Astrocyte (in vitro differentiated cells and primary cell): ENCODE measurements around the gene SF1. TPM values are rescaled to one million over a fixed set of nuclear protein-coding genes. Genes with fewer than 3 reads are reported as not detected.

ENCODE experiments used
- DNase-seq: peaks from one replicate; pipeline ENCODE4 v3.0.0-alpha.2; 2010; ENCODE audit warnings: low read depth
- FAIRE-seq: peaks from 2 replicates; lab custom pipeline; 2011; peaks lifted over from hg19 to GRCh38; lab: Jason Lieb, UNC
- H2AFZ ChIP-seq: 2 replicates; pipeline ENCODE4 v1.6.0; 2012; ENCODE audit warnings: low read depth, low read length, inconsistent platforms
- H3K27ac ChIP-seq: 2 replicates; pipeline ENCODE4 v1.5.1; 2011; ENCODE audit warnings: low read depth, low read length, inconsistent platforms
- H3K27me3 ChIP-seq: 2 replicates; pipeline ENCODE4 v1.6.0; 2011; ENCODE audit warnings: low read length, inconsistent platforms; ENCODE audit not compliant: insufficient read depth
- H3K36me3 ChIP-seq: 2 replicates; pipeline ENCODE4 v1.5.1; 2011; ENCODE audit warnings: low read length, inconsistent platforms; ENCODE audit not compliant: insufficient read depth
- H3K4me1 ChIP-seq: 2 replicates; pipeline ENCODE4 v1.5.1; 2011; ENCODE audit warnings: low read length, inconsistent platforms; ENCODE audit not compliant: insufficient read depth
- H3K4me2 ChIP-seq: 2 replicates; pipeline ENCODE4 v1.6.0; 2012; ENCODE audit warnings: low read length, inconsistent platforms
- H3K4me3 ChIP-seq: 2 replicates; pipeline ENCODE4 v1.5.1; 2011; ENCODE audit warnings: low read depth, mild to moderate bottlenecking, low read length, inconsistent platforms; ENCODE audit not compliant: insufficient read depth
- H3K79me2 ChIP-seq: 2 replicates; pipeline ENCODE4 v1.6.0; 2012; ENCODE audit warnings: mild to moderate bottlenecking, low read length, inconsistent platforms; ENCODE audit not compliant: insufficient read depth
- H3K9ac ChIP-seq: 2 replicates; pipeline ENCODE4 v1.6.0; 2012; ENCODE audit warnings: mild to moderate bottlenecking, low read length, inconsistent platforms
- H3K9me3 ChIP-seq: 2 replicates; pipeline ENCODE4 v1.5.1; 2012; ENCODE audit warnings: low read depth, mild to moderate bottlenecking, low read length, inconsistent platforms; ENCODE audit not compliant: insufficient read depth
- H4K20me1 ChIP-seq: 2 replicates; pipeline ENCODE4 v1.6.0; 2012; ENCODE audit warnings: low read length, inconsistent platforms; ENCODE audit not compliant: insufficient read depth
- H3K27ac Mint-ChIP-seq: one replicate; pipeline ENCODE4 v1.8.0; 2021; ENCODE audit warnings: mild to moderate bottlenecking, mixed read lengths; ENCODE audit not compliant: unreplicated experiment
- H3K27me3 Mint-ChIP-seq: one replicate; pipeline ENCODE4 v1.8.0; 2021; ENCODE audit warnings: low read depth, mixed read lengths; ENCODE audit not compliant: unreplicated experiment
- H3K36me3 Mint-ChIP-seq: one replicate; pipeline ENCODE4 v1.8.0; 2021; ENCODE audit warnings: low read depth, mixed read lengths; ENCODE audit not compliant: unreplicated experiment
- H3K4me1 Mint-ChIP-seq: one replicate; pipeline ENCODE4 v1.8.0; 2021; ENCODE audit warnings: low read depth, mixed read lengths; ENCODE audit not compliant: unreplicated experiment
- H3K4me3 Mint-ChIP-seq: one replicate; pipeline ENCODE4 v1.8.0; 2021; ENCODE audit warnings: mild to moderate bottlenecking, moderate library complexity, mixed read lengths; ENCODE audit not compliant: unreplicated experiment
- H3K9me3 Mint-ChIP-seq: one replicate; pipeline ENCODE4 v1.8.0; 2021; ENCODE audit warnings: mild to moderate bottlenecking, mixed read lengths; ENCODE audit not compliant: unreplicated experiment
- EZH2 ChIP-seq: IDR thresholded peaks from 2 replicates; pipeline ENCODE4 v1.6.1; 2012; ENCODE audit warnings: mild to moderate bottlenecking, low read length, inconsistent platforms; ENCODE audit not compliant: insufficient read depth
- total RNA-seq: library from RNA; stranded (reverse); gene quantifications from 2 replicates; pipeline ENCODE4 v1.2.1, GENCODE V29; 2021
- TF ChIP-seq, protein P1 (sequence below): IDR thresholded peaks from 2 replicates; pipeline ENCODE4 v1.5.1; 2011; ENCODE audit warnings: low read depth, mild to moderate bottlenecking, inconsistent platforms, low read length, moderate library complexity; ENCODE audit not compliant: insufficient read depth

SF1 gene
- total RNA-seq, 1 donor from 2014 or later, result 215 TPM

DNA sequence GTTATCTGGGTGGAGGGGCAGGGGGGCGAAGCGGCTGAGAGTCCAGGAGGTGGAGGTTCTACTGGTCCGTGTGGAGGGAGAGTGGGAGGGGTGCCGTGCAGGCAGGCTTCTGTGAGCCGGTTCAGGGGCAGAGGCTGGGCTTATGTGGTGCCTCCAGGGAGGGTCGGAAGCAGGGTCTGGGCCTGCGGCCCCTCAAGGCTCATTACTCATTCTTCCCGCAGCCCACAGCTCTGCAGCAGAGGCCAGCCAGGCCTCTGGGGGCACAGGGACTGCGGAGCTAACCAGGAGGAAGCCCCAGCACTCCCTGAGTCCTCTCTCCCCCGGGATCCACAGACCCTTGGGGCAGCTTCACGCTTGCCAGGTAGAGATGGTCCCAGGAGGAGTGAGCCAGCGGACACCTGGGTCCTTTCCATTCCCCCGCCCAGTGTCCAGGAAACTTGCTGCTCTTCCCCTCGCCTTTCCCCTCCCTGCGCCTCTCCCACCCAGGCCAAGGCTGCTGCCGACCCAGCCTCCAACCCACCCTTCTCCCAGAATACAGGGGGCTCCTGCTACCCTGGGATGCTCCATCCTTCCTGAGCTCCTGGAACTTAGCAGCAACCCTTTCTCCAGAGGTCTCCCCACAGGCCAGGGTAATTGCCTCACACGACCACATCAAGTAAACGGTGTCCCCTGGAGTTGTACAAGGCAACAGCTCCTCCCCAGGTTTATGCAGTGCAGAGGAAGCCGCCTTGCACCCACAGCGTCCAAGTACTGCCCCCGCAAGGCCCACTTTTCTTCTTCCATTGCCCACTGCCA, 61.7 kb downstream of the SF1 start:
- Histone ChIP-seq H3K4me2 (no peak overlapping the region), H3K4me1 (no peaks in the 10 kb centered on the region), H3K9me3 (no peaks in the 10 kb centered on the region), H3K9ac (no peak overlapping the region), H4K20me1 (no peaks in the 10 kb centered on the region), H2AFZ (no peak overlapping the region), H3K27me3 (peaks cover 41% of the 10 kb centered on the region), H3K79me2 (no peaks in the 10 kb centered on the region), H3K36me3 (no peaks in the 10 kb centered on the region), H3K4me3 (no peak overlapping the region), H3K27ac (no peak overlapping the region)
- no peak overlapping the region for H3K27ac Mint-ChIP-seq
- DNase-seq (no peak), FAIRE-seq (no peak)
- H3K9me3 Mint-ChIP-seq, result no peaks in the 10 kb centered on the region
- H3K4me1 Mint-ChIP-seq, result no peaks in the 10 kb centered on the region
- H3K27me3 Mint-ChIP-seq, result peaks cover 86% of the 10 kb centered on the region
- no peaks in the 10 kb centered on the region for H3K36me3 Mint-ChIP-seq
- H3K4me3 Mint-ChIP-seq, result no peak overlapping the region
- TF ChIP-seq, protein P1, sequence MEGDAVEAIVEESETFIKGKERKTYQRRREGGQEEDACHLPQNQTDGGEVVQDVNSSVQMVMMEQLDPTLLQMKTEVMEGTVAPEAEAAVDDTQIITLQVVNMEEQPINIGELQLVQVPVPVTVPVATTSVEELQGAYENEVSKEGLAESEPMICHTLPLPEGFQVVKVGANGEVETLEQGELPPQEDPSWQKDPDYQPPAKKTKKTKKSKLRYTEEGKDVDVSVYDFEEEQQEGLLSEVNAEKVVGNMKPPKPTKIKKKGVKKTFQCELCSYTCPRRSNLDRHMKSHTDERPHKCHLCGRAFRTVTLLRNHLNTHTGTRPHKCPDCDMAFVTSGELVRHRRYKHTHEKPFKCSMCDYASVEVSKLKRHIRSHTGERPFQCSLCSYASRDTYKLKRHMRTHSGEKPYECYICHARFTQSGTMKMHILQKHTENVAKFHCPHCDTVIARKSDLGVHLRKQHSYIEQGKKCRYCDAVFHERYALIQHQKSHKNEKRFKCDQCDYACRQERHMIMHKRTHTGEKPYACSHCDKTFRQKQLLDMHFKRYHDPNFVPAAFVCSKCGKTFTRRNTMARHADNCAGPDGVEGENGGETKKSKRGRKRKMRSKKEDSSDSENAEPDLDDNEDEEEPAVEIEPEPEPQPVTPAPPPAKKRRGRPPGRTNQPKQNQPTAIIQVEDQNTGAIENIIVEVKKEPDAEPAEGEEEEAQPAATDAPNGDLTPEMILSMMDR, result no peak
- no peak for TF ChIP-seq EZH2

GRCh38 chr11:64715756-64716472, 62.4 kb downstream of the SF1 start:
- H3K9me3 ChIP-seq, result no peaks in the 10 kb centered on the region
- peaks cover 2% of the 10 kb centered on the region for H3K4me1 Mint-ChIP-seq
- no peak overlapping the region for H3K4me3 Mint-ChIP-seq
- no peak overlapping the region for H3K4me3 ChIP-seq
- H3K9me3 Mint-ChIP-seq, result no peaks in the 10 kb centered on the region
- no peak overlapping the region for H3K27ac Mint-ChIP-seq
- H3K4me2 ChIP-seq, result no peak overlapping the region
- no peak overlapping the region for H2AFZ ChIP-seq
- DNase-seq (no peak), FAIRE-seq (no peak)
- peaks cover 33% of the 10 kb centered on the region for H3K27me3 ChIP-seq
- TF ChIP-seq, protein P1, result no peak
- peaks cover 3% of the 10 kb centered on the region for H3K4me1 ChIP-seq
- no peaks in the 10 kb centered on the region for H3K36me3 ChIP-seq
- H3K79me2 ChIP-seq, result no peaks in the 10 kb centered on the region
- H3K27me3 Mint-ChIP-seq, result peaks cover 84% of the 10 kb centered on the region
- H3K9ac ChIP-seq, result no peak overlapping the region
- H3K36me3 Mint-ChIP-seq, result no peaks in the 10 kb centered on the region
- H3K27ac ChIP-seq, result no peak overlapping the region
- no peaks in the 10 kb centered on the region for H4K20me1 ChIP-seq
